ENCODE measurements around the gene PARL. TPM values are rescaled to one million over a fixed set of nuclear protein-coding genes. Genes with fewer than 3 reads are reported as not detected.
A peak's percentile ranks its signal among the peaks of the same experiment; 100 is the strongest.

PARL gene
- total and polyA plus RNA-seq, 9 of the 15 experiments (the other 6 are each of a cell fraction or from before 2014, with no cell fraction given), result 39.5 to 82.4 (median 57.4) TPM

DNA sequence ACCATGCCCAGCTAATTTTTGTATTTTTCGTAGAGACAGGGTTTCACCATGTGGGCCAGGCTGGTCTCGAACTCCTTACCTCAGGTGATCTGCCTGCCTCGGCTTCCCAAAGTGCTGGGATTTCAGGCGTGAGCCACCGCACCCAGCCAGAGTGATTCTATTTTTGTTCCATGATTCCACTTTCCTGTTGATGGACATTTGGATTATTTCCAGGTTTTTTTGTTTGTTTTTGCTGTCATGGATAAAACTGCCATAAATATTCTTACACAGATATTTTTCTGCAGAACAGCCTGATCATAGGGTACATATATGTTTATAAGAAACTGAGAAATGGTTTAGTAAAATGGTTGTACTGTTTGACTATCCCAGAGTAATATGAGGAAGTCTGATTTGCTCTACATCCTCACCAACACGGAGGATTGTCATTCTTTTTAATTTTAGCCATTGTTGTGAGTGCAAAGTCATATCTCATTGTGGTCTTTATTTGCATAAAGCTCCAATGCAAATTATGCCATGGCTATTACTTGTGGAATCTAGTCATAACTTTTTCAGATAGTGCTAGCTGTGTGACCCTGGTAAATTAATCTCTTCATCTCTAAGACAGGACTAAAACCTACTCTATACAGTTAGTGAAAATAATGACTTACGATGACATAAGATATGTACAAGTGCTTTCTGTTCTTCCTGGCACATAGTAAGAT, 102.0 kb downstream of the PARL start:
- 81% methylated on average over 7 of the region's 7 CpGs for WGBS (ENCODE audit: insufficient coverage, low coverage, missing lambda C conversion rate)
- TF ChIP-seq, protein P1, sequence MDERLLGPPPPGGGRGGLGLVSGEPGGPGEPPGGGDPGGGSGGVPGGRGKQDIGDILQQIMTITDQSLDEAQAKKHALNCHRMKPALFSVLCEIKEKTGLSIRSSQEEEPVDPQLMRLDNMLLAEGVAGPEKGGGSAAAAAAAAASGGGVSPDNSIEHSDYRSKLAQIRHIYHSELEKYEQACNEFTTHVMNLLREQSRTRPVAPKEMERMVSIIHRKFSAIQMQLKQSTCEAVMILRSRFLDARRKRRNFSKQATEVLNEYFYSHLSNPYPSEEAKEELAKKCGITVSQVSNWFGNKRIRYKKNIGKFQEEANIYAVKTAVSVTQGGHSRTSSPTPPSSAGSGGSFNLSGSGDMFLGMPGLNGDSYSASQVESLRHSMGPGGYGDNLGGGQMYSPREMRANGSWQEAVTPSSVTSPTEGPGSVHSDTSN (CRISPR knock-in tag; IDR thresholded peaks at IDR 0.05; ENCODE audit: low read depth), result no peak
- TF ChIP-seq, protein P1 (tag; conservative IDR thresholded peaks at IDR 0.05; ENCODE audit: low read depth), result 0 out of 2 replicates have a peak, but pooled peaks have one; percentile 33
- TF ChIP-seq ZC3H8 (IDR thresholded peaks at IDR 0.05) (no peak), ZNF77 (CRISPR knock-in tag; IDR thresholded peaks at IDR 0.05) (no peak), TEAD1 (CRISPR knock-in tag; IDR thresholded peaks at IDR 0.05) (no peak)
- TF ChIP-seq, protein P2, sequence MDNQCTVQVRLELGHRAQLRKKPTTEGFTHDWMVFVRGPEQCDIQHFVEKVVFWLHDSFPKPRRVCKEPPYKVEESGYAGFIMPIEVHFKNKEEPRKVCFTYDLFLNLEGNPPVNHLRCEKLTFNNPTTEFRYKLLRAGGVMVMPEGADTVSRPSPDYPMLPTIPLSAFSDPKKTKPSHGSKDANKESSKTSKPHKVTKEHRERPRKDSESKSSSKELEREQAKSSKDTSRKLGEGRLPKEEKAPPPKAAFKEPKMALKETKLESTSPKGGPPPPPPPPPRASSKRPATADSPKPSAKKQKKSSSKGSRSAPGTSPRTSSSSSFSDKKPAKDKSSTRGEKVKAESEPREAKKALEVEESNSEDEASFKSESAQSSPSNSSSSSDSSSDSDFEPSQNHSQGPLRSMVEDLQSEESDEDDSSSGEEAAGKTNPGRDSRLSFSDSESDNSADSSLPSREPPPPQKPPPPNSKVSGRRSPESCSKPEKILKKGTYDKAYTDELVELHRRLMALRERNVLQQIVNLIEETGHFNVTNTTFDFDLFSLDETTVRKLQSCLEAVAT (IDR thresholded peaks at IDR 0.05), result no peak
- H3K9ac ChIP-seq (ENCODE audit: insufficient read depth in 1 of 2, low read depth in 2 of 2, low read length in 2 of 2), result no peak overlapping the region
- ChIA-PET POLR2A (no interaction called here), CTCF (ENCODE audit: low intra/inter-chr PET ratio) (no interaction called here)
- FAIRE-seq (no peak), DNase-seq (ENCODE audit: extremely low read depth in 1 of 4, low spot score in 3 of 4) (no peak), ATAC-seq (no peak)
- H3K27ac ChIP-seq (ENCODE audit: extremely low read depth, low read depth, low read length), result no peak overlapping the region
- no peak overlapping the region for H3K4me2 ChIP-seq (ENCODE audit: insufficient read depth, low read length)
- H3K27me3 ChIP-seq (ENCODE audit: control insufficient read depth in 2 of 2, insufficient read depth in 2 of 2, low read length in 2 of 2), result no peaks in the 10 kb centered on the region
- no peaks in the 10 kb centered on the region for H3K9me1 ChIP-seq (ENCODE audit: control insufficient read depth, insufficient read depth, low read length)
- H3K4me1 ChIP-seq (replicated peaks in 1 of 2; ENCODE audit: control insufficient read depth in 2 of 2, insufficient read depth in 2 of 2, low read length in 2 of 2), result no peaks in the 10 kb centered on the region; a peak in 1 of 5 replicates
- H3K79me2 ChIP-seq (ENCODE audit: control insufficient read depth, insufficient read depth, low read length), result no peaks in the 10 kb centered on the region
- H2AFZ ChIP-seq (ENCODE audit: low read depth, low read length), result no peak overlapping the region
- no peaks in the 10 kb centered on the region for H3K9me3 ChIP-seq (replicated peaks; ENCODE audit: control insufficient read depth, insufficient read depth, low read depth, low read length)
- intact Hi-C loops (cut with micrococcal nuclease) (no loop called here), in situ Hi-C loops (cut with MboI) (no loop called here)
- no TSS peak for BruUV-seq (replicated peaks)
- no peak overlapping the region for H3K4me3 ChIP-seq
- H4K20me1 ChIP-seq (replicated peaks; ENCODE audit: control insufficient read depth, insufficient read depth, low read length), result no peaks in the 10 kb centered on the region
- H3K36me3 ChIP-seq (ENCODE audit: control insufficient read depth, insufficient read depth, low read length), result peaks cover 66% of the 10 kb centered on the region
